GM12878 (cell line): ENCODE measurements around the gene MYO1C. TPM values are rescaled to one million over a fixed set of nuclear protein-coding genes. Genes with fewer than 3 reads are reported as not detected.

Experiments used
- ATAC-seq: fragments of 200-7000 bp; cut with Tn5 transposase; 3 replicates; pipeline ENCODE4 v1.9.1; 2020; ENCODE audit warnings: mild to moderate bottlenecking, moderate library complexity
- BruUV-seq: library from RNA; stranded (reverse); fragments of 400-500 nt; replicated peaks from 2 replicates; lab custom pipeline; 2021; lab: Mats Ljungman, UMichigan
- CTCF ChIA-PET: fragments of 300-600 bp; sonication (Branson Sonifier 250); formaldehyde crosslinking; extraction: SDS; loops from one replicate; lab custom pipeline; 2021; ENCODE audit warnings: inconsistent platforms; lab: Yijun Ruan, JAX
- POLR2A ChIA-PET: fragments of 350-600 bp; formaldehyde crosslinking; extraction: SDS; loops from one replicate; lab custom pipeline; 2021; ENCODE audit warnings: inconsistent platforms; lab: Charles Lee
- RAD21 ChIA-PET: fragments of 300-600 bp; sonication (Branson Sonifier 250); formaldehyde crosslinking; loops from one replicate; lab custom pipeline; 2023; ENCODE audit warnings: antibody characterized with exemption; ENCODE audit not compliant: unreplicated experiment; lab: Charles Lee
- SMC1A ChIA-PET: fragments of 300-600 bp; sonication (Branson Sonifier 250); formaldehyde crosslinking; loops from one replicate; lab custom pipeline; 2023; ENCODE audit not compliant: unreplicated experiment, uncharacterized antibody; lab: Charles Lee
- DNase-seq: peaks from one replicate; pipeline ENCODE4 v3.0.0-alpha.2; 2011; ENCODE audit warnings: low read depth, low spot score
- FAIRE-seq: peaks from 3 replicates; lab custom pipeline; 2011; peaks lifted over from hg19 to GRCh38; lab: Jason Lieb, UNC
- H2AFZ ChIP-seq: 2 replicates; pipeline ENCODE4 v1.6.0; 2011; ENCODE audit warnings: low read depth, low read length, control low read depth; ENCODE audit not compliant: control insufficient read depth
- H3K27ac ChIP-seq: 2 replicates; pipeline ENCODE4 v1.5.1; 2011; ENCODE audit warnings: control low read depth; ENCODE audit not compliant: control insufficient read depth, insufficient read depth
- H3K27me3 ChIP-seq, 2 experiments: replicated peaks in 1 of 2; 2 replicates each; pipeline versions ENCODE4 v1.6.0 to v1.6.1; 2011; ENCODE audit warnings: low read length in 1 of 2; ENCODE audit not compliant: control insufficient read depth in 2 of 2, insufficient read depth in 2 of 2
- H3K36me3 ChIP-seq, 2 experiments: 2 replicates each; pipeline ENCODE4 v1.5.1; 2011; ENCODE audit warnings: low read length in 1 of 2; ENCODE audit not compliant: control insufficient read depth in 2 of 2, insufficient read depth in 2 of 2
- H3K4me1 ChIP-seq: 2 replicates; pipeline ENCODE4 v1.6.1; 2011; ENCODE audit warnings: mild to moderate bottlenecking, low read length, moderate library complexity, mixed read lengths; ENCODE audit not compliant: control insufficient read depth, insufficient read depth
- H3K4me2 ChIP-seq: 2 replicates; pipeline ENCODE4 v1.6.0; 2011; ENCODE audit warnings: control low read depth; ENCODE audit not compliant: control insufficient read depth, insufficient read depth
- H3K4me3 ChIP-seq: fragments of 200-600 bp; sonication (generic); 2 replicates; pipeline ENCODE4 v1.5.1; 2016
- H3K79me2 ChIP-seq: 2 replicates; pipeline ENCODE4 v1.6.0; 2011; ENCODE audit warnings: low read length; ENCODE audit not compliant: control insufficient read depth, insufficient read depth
- H3K9ac ChIP-seq: 2 replicates; pipeline ENCODE4 v1.8.0; 2011; ENCODE audit warnings: low read length, control low read depth, mixed read lengths; ENCODE audit not compliant: control insufficient read depth, insufficient read depth
- H3K9me3 ChIP-seq: replicated peaks from 3 replicates; pipeline ENCODE4 v1.5.1; 2011; ENCODE audit warnings: mild to moderate bottlenecking, low read length; ENCODE audit not compliant: control insufficient read depth, insufficient read depth
- H4K20me1 ChIP-seq: 2 replicates; pipeline ENCODE4 v1.6.0; 2011; ENCODE audit not compliant: control insufficient read depth, insufficient read depth
- CHD1 ChIP-seq: IDR thresholded peaks from 2 replicates; pipeline ENCODE4 v1.6.1; 2012; ENCODE audit warnings: low read depth, low read length, improper control_type of control experiment
- CHD4 ChIP-seq: fragments of 200-600 bp; sonication (generic); IDR thresholded peaks from 2 replicates; pipeline ENCODE4 v1.6.1; 2016; ENCODE audit warnings: mild to moderate bottlenecking
- HDGF ChIP-seq: fragments of 450-650 bp; IDR thresholded peaks from 2 replicates; pipeline ENCODE4 v1.6.1; 2016; ENCODE audit warnings: antibody characterized with exemption
- IKZF1 ChIP-seq: fragments of 450-650 bp; conservative IDR thresholded peaks from 2 replicates; pipeline ENCODE4 v1.6.1; 2017; ENCODE audit warnings: antibody characterized with exemption, mild to moderate bottlenecking
- LARP7 ChIP-seq: fragments of 450-650 bp; IDR thresholded peaks from 2 replicates; pipeline ENCODE4 v1.6.1; 2017; ENCODE audit warnings: mild to moderate bottlenecking
- MYB ChIP-seq: fragments of 150-350 bp; IDR thresholded peaks from 2 replicates; pipeline ENCODE4 v1.6.1; 2014; ENCODE audit warnings: mild to moderate bottlenecking, low read depth, low read length, borderline replicate concordance
- NFIC ChIP-seq: IDR thresholded peaks from 2 replicates; pipeline ENCODE4 v1.6.1; 2012; ENCODE audit warnings: low read depth, mild to moderate bottlenecking, inconsistent platforms, low read length, moderate library complexity
- NFYB ChIP-seq: IDR thresholded peaks from 2 replicates; pipeline ENCODE4 v1.6.1; 2011; ENCODE audit warnings: low read depth, mild to moderate bottlenecking, low read length, improper control_type of control experiment, moderate library complexity; ENCODE audit not compliant: insufficient read depth
- PAX5 ChIP-seq: IDR thresholded peaks from 2 replicates; pipeline ENCODE4 v1.6.1; 2011; ENCODE audit warnings: low read depth, low read length, borderline replicate concordance
- POLR2AphosphoS5 ChIP-seq: IDR thresholded peaks from 2 replicates; pipeline ENCODE4 v1.6.1; 2011; ENCODE audit warnings: mild to moderate bottlenecking, low read length, inconsistent platforms
- TCF12 ChIP-seq: IDR thresholded peaks from 2 replicates; pipeline ENCODE4 v1.6.1; 2011; ENCODE audit warnings: low read depth, mild to moderate bottlenecking, low read length
- TCF3 ChIP-seq: IDR thresholded peaks from 2 replicates; pipeline ENCODE4 v1.6.1; 2012; ENCODE audit warnings: low read depth, mild to moderate bottlenecking, low read length, borderline replicate concordance; ENCODE audit not compliant: insufficient read depth
- ZNF622 ChIP-seq: fragments of 450-650 bp; IDR thresholded peaks from 2 replicates; pipeline ENCODE4 v1.6.1; 2017; ENCODE audit warnings: mild to moderate bottlenecking, inconsistent platforms
- WGBS: methylation state at CpG from one replicate; pipeline ENCODE4 v1.1.6; 2016; ENCODE audit warnings: low lambda C conversion rate; ENCODE audit not compliant: insufficient replicate concordance, insufficient coverage; ENCODE audit errors: missing lambda C conversion rate; 5-methylcytosine and 5-hydroxymethylcytosine counted together
- in situ Hi-C: fragments of 300-500 bp; cut with MboI; formaldehyde crosslinking; loops from 9 replicates; pipeline ENCODE4 v1.14.3; 2018; ENCODE audit warnings: mixed read lengths
- intact Hi-C: fragments of 100-400 bp; cut with micrococcal nuclease; formaldehyde crosslinking; loops from one replicate; pipeline ENCODE4 v1.14.2; 2022; ENCODE audit not compliant: unreplicated experiment
- polyA plus RNA-seq, 11 experiments: library from polyadenylated mRNA; depleted of rRNA in 4 of 11; unstranded in 6 of 11; stranded (reverse) in 5 of 11; fragments of >200 nt; fragmentation: Nextera tagmentation in 4 of 11; fragmentation: Illumina TruSeq in 1 of 11; extraction: Ambion mirVana in 4 of 11; extraction: Trizol in 1 of 11; gene quantifications; 1 replicate in 1 of 11; 2 replicates in 10 of 11; pipeline versions ENCODE4 v1.2.1 to v1.2.3, GENCODE V29; 2011 to 2016; ENCODE audit warnings: inconsistent platforms in 2 of 11, missing spikeins in 2 of 11, low read depth in 1 of 11
- total RNA-seq, 4 experiments: library from RNA; depleted of rRNA in 3 of 4; stranded (reverse); fragments of >200 nt in 3 of 4; fragmentation: Illumina TruSeq in 1 of 4; extraction: Trizol in 1 of 4; gene quantifications; 2 replicates each; pipeline versions ENCODE4 v1.2.1 to v1.2.3, GENCODE V29; 2013 to 2021
- TF ChIP-seq, protein P1 (sequence below): fragments of 450-650 bp; IDR thresholded peaks from 2 replicates; pipeline ENCODE4 v1.6.1; 2016; ENCODE audit warnings: mild to moderate bottlenecking, moderate library complexity, borderline replicate concordance
- TF ChIP-seq, protein P2 (sequence below): fragments of 450-650 bp; formaldehyde crosslinking; IDR thresholded peaks from 2 replicates; pipeline ENCODE4 v1.5.0; 2022; ENCODE audit warnings: mild to moderate bottlenecking, missing genetic modification characterization

Gene MYO1C
- total and polyA plus RNA-seq, 10 of the 15 experiments (the other 5 are each of a cell fraction or from before 2014, with no cell fraction given), result 1.2 to 92.0 (median 36.6) TPM

DNA sequence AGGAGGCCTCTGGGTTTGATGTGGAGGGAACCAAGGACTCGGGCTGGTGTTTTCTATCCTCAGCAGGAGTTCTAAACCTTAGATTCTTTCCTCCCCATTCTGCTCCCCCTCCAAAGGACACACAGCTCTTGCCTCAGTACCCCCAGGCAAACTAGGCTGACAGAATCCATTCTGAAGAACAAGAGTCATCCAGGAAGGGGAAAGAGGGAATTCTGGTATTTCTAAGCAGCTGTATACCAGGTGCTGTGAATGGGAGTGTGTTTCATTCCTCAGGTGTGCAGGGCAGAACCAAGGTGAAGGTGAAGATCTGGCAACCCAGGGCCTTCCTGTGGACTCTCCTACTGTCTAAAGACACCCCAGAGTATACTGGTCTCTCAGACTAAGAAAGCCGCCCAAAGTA is 19.9 kb upstream of the MYO1C start (continued):
- TF ChIP-seq, protein P1, sequence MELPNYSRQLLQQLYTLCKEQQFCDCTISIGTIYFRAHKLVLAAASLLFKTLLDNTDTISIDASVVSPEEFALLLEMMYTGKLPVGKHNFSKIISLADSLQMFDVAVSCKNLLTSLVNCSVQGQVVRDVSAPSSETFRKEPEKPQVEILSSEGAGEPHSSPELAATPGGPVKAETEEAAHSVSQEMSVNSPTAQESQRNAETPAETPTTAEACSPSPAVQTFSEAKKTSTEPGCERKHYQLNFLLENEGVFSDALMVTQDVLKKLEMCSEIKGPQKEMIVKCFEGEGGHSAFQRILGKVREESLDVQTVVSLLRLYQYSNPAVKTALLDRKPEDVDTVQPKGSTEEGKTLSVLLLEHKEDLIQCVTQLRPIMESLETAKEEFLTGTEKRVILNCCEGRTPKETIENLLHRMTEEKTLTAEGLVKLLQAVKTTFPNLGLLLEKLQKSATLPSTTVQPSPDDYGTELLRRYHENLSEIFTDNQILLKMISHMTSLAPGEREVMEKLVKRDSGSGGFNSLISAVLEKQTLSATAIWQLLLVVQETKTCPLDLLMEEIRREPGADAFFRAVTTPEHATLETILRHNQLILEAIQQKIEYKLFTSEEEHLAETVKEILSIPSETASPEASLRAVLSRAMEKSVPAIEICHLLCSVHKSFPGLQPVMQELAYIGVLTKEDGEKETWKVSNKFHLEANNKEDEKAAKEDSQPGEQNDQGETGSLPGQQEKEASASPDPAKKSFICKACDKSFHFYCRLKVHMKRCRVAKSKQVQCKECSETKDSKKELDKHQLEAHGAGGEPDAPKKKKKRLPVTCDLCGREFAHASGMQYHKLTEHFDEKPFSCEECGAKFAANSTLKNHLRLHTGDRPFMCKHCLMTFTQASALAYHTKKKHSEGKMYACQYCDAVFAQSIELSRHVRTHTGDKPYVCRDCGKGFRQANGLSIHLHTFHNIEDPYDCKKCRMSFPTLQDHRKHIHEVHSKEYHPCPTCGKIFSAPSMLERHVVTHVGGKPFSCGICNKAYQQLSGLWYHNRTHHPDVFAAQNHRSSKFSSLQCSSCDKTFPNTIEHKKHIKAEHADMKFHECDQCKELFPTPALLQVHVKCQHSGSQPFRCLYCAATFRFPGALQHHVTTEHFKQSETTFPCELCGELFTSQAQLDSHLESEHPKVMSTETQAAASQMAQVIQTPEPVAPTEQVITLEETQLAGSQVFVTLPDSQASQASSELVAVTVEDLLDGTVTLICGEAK, result no peak

DNA sequence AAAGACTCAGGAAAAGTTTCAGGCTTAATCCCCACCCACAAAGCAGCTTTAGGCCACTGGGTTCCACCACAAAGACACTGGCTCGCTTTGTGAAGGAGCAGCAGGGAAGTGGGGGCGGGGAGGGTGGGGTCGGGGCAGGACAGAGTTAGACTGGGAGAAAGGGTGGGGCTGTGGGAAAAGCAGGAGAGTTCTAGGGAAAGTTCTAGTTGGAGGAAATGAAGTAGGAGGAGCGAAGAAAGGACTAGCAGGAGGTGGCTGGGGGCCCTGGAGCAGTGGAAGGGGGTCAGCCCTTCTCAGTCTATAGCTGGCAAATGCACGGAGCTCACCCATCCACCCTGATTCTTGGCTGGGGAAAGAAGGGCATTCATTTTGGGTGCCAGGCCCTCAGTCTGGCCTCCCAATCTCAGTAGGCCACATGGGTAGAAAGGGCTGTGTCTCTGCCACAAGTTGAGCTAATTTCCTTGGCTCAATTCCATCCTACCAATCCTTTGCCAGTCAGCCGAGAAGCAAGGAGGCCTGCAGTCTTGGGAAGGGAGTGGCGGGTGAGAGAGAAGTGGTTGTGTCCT is 19.4 kb upstream of the MYO1C start:
- Histone ChIP-seq H3K27me3 (no peaks in the 10 kb centered on the region), H2AFZ (no peak overlapping the region), H3K4me3 (no peak overlapping the region), H3K36me3 (no peaks in the 10 kb centered on the region; a peak in 3 of 4 replicates), H3K9ac (no peak overlapping the region), H4K20me1 (no peaks in the 10 kb centered on the region), H3K9me3 (no peaks in the 10 kb centered on the region), H3K4me2 (no peak overlapping the region), H3K79me2 (peaks cover 14% of the 10 kb centered on the region), H3K4me1 (peaks cover 4% of the 10 kb centered on the region), H3K27ac (no peak overlapping the region)
- ATAC-seq (no peak), FAIRE-seq (no peak), DNase-seq (no peak)
- ChIA-PET POLR2A (interaction anchor here (0.6 to 1.0 kb wide), 2 partner anchors 11 to 95 kb away, joined by 4 to 5 read pairs; no protein-coding TSS in a partner anchor), RAD21 (interaction anchor here (5.5 kb wide), 1 partner anchor 146 kb away, joined by 100 read pairs; no protein-coding TSS in a partner anchor), CTCF (interaction anchor here (1.2 to 7.5 kb wide), 4 partner anchors 13 to 150 kb away, joined by 3 to 132 read pairs (median 4); no protein-coding TSS in a partner anchor), SMC1A (interaction anchor here (0.9 kb wide), 1 partner anchor 171 kb away, joined by 3 read pairs; no protein-coding TSS in a partner anchor)
- WGBS, result 78% methylated on average over 5 of the region's 7 CpGs
- intact Hi-C loops (no loop called here), in situ Hi-C loops (no loop called here)
- no TSS peak for BruUV-seq
- TF ChIP-seq LARP7, result no peak
- TF ChIP-seq CHD4, result no peak
- no peak for TF ChIP-seq TCF3
- no peak for TF ChIP-seq NFYB
- no peak for TF ChIP-seq ZNF622
- TF ChIP-seq POLR2AphosphoS5, result no peak
- TF ChIP-seq NFIC, result no peak
- no peak for TF ChIP-seq HDGF
- TF ChIP-seq, protein P2, sequence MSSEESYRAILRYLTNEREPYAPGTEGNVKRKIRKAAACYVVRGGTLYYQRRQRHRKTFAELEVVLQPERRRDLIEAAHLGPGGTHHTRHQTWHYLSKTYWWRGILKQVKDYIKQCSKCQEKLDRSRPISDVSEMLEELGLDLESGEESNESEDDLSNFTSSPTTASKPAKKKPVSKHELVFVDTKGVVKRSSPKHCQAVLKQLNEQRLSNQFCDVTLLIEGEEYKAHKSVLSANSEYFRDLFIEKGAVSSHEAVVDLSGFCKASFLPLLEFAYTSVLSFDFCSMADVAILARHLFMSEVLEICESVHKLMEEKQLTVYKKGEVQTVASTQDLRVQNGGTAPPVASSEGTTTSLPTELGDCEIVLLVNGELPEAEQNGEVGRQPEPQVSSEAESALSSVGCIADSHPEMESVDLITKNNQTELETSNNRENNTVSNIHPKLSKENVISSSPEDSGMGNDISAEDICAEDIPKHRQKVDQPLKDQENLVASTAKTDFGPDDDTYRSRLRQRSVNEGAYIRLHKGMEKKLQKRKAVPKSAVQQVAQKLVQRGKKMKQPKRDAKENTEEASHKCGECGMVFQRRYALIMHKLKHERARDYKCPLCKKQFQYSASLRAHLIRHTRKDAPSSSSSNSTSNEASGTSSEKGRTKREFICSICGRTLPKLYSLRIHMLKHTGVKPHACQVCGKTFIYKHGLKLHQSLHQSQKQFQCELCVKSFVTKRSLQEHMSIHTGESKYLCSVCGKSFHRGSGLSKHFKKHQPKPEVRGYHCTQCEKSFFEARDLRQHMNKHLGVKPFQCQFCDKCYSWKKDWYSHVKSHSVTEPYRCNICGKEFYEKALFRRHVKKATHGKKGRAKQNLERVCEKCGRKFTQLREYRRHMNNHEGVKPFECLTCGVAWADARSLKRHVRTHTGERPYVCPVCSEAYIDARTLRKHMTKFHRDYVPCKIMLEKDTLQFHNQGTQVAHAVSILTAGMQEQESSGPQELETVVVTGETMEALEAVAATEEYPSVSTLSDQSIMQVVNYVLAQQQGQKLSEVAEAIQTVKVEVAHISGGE (CRISPR knock-in tag), result no peak
- no peak for TF ChIP-seq IKZF1
- TF ChIP-seq MYB, result no peak
- TF ChIP-seq CHD1, result no peak
- TF ChIP-seq TCF12, result no peak
- TF ChIP-seq PAX5, result no peak
